Activated CD4-positive, alpha-beta memory T cell treated with anti-CD3 and anti-CD28 coated beads, Interleukin-2, amount 10 ng/mL, durations not matched to agents 7 days and 5 days (primary cell): ENCODE measurements around the gene SYDE1. TPM values are rescaled to one million over a fixed set of nuclear protein-coding genes. Genes with fewer than 3 reads are reported as not detected.

Source experiments
- total RNA-seq, 2 experiments: library from RNA; stranded (reverse); gene quantifications; one replicate each; pipeline ENCODE4 v1.2.3, GENCODE V29; 2021

Gene SYDE1
- total RNA-seq, 2 experiments from 2014 or later, result not detected

Other genes with a start within 250 kb of the SYDE1 start
- gene OR7A17, start 221.3 kb upstream of the SYDE1 start, total RNA-seq, result not detected
- gene OR7C2, start 165.9 kb upstream of the SYDE1 start, total RNA-seq, result not detected
- gene SLC1A6, start 127.5 kb upstream of the SYDE1 start, total RNA-seq, result not detected
- gene CASP14, start 57.9 kb upstream of the SYDE1 start, total RNA-seq, result not detected
- gene OR1I1, start 25.2 kb upstream of the SYDE1 start, total RNA-seq, result not detected
- not detected for gene NOTCH3, start 93.6 kb downstream of the SYDE1 start, total RNA-seq
- gene EPHX3, start 125.0 kb downstream of the SYDE1 start, total RNA-seq, result under 1 TPM in 1 of 2 experiments, not detected in 1; 0.20 TPM
- 100 to 1,000 TPM; 103 to 110 TPM for gene BRD4, start 225.1 kb downstream of the SYDE1 start, total RNA-seq